Endothelial cell (in vitro differentiated cells): ENCODE measurements around the gene MUS81. TPM values are rescaled to one million over a fixed set of nuclear protein-coding genes. Genes with fewer than 3 reads are reported as not detected.
A peak's percentile ranks its signal among the peaks of the same experiment; 100 is the strongest.

Experiments
- DNase-seq: peaks from one replicate; pipeline ENCODE4 v3.0.0; 2021; ENCODE audit warnings: low spot score
- H3K27ac Mint-ChIP-seq: one replicate; pipeline ENCODE4 v1.8.0; 2021; ENCODE audit warnings: mixed read lengths, inconsistent platforms; ENCODE audit not compliant: unreplicated experiment
- H3K27me3 Mint-ChIP-seq: one replicate; pipeline ENCODE4 v1.8.0; 2021; ENCODE audit warnings: mild to moderate bottlenecking, moderate library complexity, mixed read lengths, inconsistent platforms; ENCODE audit not compliant: unreplicated experiment
- H3K36me3 Mint-ChIP-seq: one replicate; pipeline ENCODE4 v1.8.0; 2021; ENCODE audit warnings: mild to moderate bottlenecking, low read depth, mixed read lengths, inconsistent platforms; ENCODE audit not compliant: unreplicated experiment
- H3K4me1 Mint-ChIP-seq: one replicate; pipeline ENCODE4 v1.8.0; 2021; ENCODE audit warnings: mild to moderate bottlenecking, mixed read lengths, inconsistent platforms; ENCODE audit not compliant: unreplicated experiment
- H3K4me3 Mint-ChIP-seq: one replicate; pipeline ENCODE4 v1.8.0; 2021; ENCODE audit warnings: mild to moderate bottlenecking, mixed read lengths, inconsistent platforms; ENCODE audit not compliant: unreplicated experiment
- H3K9me3 Mint-ChIP-seq: one replicate; pipeline ENCODE4 v1.8.0; 2021; ENCODE audit warnings: mixed read lengths, inconsistent platforms; ENCODE audit not compliant: unreplicated experiment
- CTCF ChIP-seq: fragments of 200-600 bp; sonication (generic); IDR thresholded peaks from one replicate; pipeline ENCODE4 v1.5.0; 2021; ENCODE audit warnings: antibody characterized with exemption; ENCODE audit not compliant: unreplicated experiment
- total RNA-seq: library from RNA; stranded (reverse); fragmentation: NEBNext Ultra II Directional; extraction: Animal tissue kit (Norgen Biotek cat#: 25700); gene quantifications from one replicate; pipeline ENCODE4 v1.2.1, GENCODE V29; 2021; ENCODE audit not compliant: unreplicated experiment

Gene MUS81
- total RNA-seq, 1 donor from 2014 or later, result 73.8 TPM

GRCh38 chr11:65871811-65872548 is 11.7 kb downstream of the MUS81 start:
- Mint-ChIP-seq H3K9me3 (no peaks in the 10 kb centered on the region), H3K36me3 (peaks cover 18% of the 10 kb centered on the region), H3K4me3 (peak overlapping the region; percentile 92), H3K27ac (peak overlapping the region; percentile 61), H3K27me3 (peaks cover 33% of the 10 kb centered on the region), H3K4me1 (peaks cover 43% of the 10 kb centered on the region)
- TF ChIP-seq CTCF, result no peak
- peak; percentile 56 for DNase-seq

- H3K27me3 Mint-ChIP-seq, result peaks cover 31% of the 10 kb centered on the region
- peak within 1 kb of the TSS; percentile 97 for H3K4me3 Mint-ChIP-seq
- DNase-seq, result peak; percentile 55
- H3K27ac Mint-ChIP-seq, result peak within 1 kb of the TSS; percentile 82
- no peak for TF ChIP-seq CTCF
- H3K4me1 Mint-ChIP-seq, result peaks cover 36% of the 10 kb centered on the region
- no peaks in the 10 kb centered on the region for H3K9me3 Mint-ChIP-seq
- H3K36me3 Mint-ChIP-seq, result peaks cover 15% of the 10 kb centered on the region
These were observed 12.5 kb downstream of the MUS81 start, which contains the start of gene EFEMP2 for GRCh38 chr11:65872586-65873317. Gene EFEMP2, minus strand, starts transcription at chr11:65872800. Its CDS starts 446 bp downstream, at chr11:65872354.

- DNase-seq, result peak; percentile 92
- H3K4me3 Mint-ChIP-seq, result peak overlapping the region; percentile 97
- H3K4me1 Mint-ChIP-seq, result peaks cover 35% of the 10 kb centered on the region
- H3K27me3 Mint-ChIP-seq, result peaks cover 30% of the 10 kb centered on the region
- TF ChIP-seq CTCF, result no peak
- peaks cover 13% of the 10 kb centered on the region for H3K36me3 Mint-ChIP-seq
- H3K9me3 Mint-ChIP-seq, result no peaks in the 10 kb centered on the region
- H3K27ac Mint-ChIP-seq, result peak overlapping the region; percentile 82
These were observed 13.3 kb downstream of the MUS81 start for GRCh38 chr11:65873318-65874156.

GRCh38 chr11:65879617-65880016 is 19.4 kb downstream of the MUS81 start, which contains the start of gene CTSW:
Gene CTSW, plus strand, starts transcription at chr11:65879837. Its CDS starts 18 bp downstream, at chr11:65879855.
- no peak for DNase-seq
- Mint-ChIP-seq H3K9me3 (no peaks in the 10 kb centered on the region), H3K27ac (no peak within 1 kb of the TSS), H3K4me1 (no peaks in the 10 kb centered on the region), H3K27me3 (peaks cover 12% of the 10 kb centered on the region), H3K36me3 (peaks cover 4% of the 10 kb centered on the region), H3K4me3 (no peak within 1 kb of the TSS)
- TF ChIP-seq CTCF, result no peak
